Cardiac muscle cell (in vitro differentiated cells and primary cell): ENCODE measurements around the gene ARTN. TPM values are rescaled to one million over a fixed set of nuclear protein-coding genes. Genes with fewer than 3 reads are reported as not detected.

ENCODE experiments used
- DNase-seq, 2 donors: peaks; one replicate each; pipeline versions ENCODE4 v3.0.0 to v3.0.0-alpha.2; 2010 to 2017; ENCODE audit warnings: low read depth in 1 of 2, low spot score in 1 of 2
- H3K27ac ChIP-seq: fragments of 200-600 bp; sonication (generic); 2 replicates; pipeline ENCODE4 v1.5.1; 2016
- H3K27me3 ChIP-seq: fragments of 200-600 bp; sonication (generic); 2 replicates; pipeline ENCODE4 v1.6.0; 2016; ENCODE audit warnings: control low read depth
- H3K36me3 ChIP-seq: fragments of 200-600 bp; sonication (generic); 2 replicates; pipeline ENCODE4 v1.5.1; 2016; ENCODE audit warnings: control low read depth
- H3K4me1 ChIP-seq: fragments of 200-600 bp; sonication (generic); 2 replicates; pipeline ENCODE4 v1.8.1; 2017; ENCODE audit warnings: low read depth, mild to moderate bottlenecking, mixed run types
- H3K4me3 ChIP-seq: fragments of 200-600 bp; sonication (generic); 2 replicates; pipeline ENCODE4 v1.5.1; 2016; ENCODE audit warnings: mild to moderate bottlenecking
- H3K9me3 ChIP-seq: fragments of 200-600 bp; sonication (generic); 2 replicates; pipeline ENCODE4 v1.5.1; 2017; ENCODE audit warnings: low read depth, mild to moderate bottlenecking, control low read depth
- CTCF ChIP-seq: IDR thresholded peaks from 2 replicates; pipeline ENCODE4 v1.5.1; 2012; ENCODE audit warnings: low read depth, mild to moderate bottlenecking, low read length
- polyA plus RNA-seq: library from polyadenylated mRNA; unstranded; fragments of >200 nt; fragmentation: Nextera tagmentation; extraction: Ambion mirVana; gene quantifications from 2 replicates; pipeline ENCODE4 v1.2.1, GENCODE V29; 2016
- total RNA-seq: library from RNA; depleted of rRNA; stranded (reverse); fragments of >200 nt; gene quantifications from 2 replicates; pipeline ENCODE4 v1.2.3, GENCODE V29; 2016

ARTN gene
- total and polyA plus RNA-seq, 2 experiments from 2014 or later, result 26.2 to 50.5 TPM

DNA sequence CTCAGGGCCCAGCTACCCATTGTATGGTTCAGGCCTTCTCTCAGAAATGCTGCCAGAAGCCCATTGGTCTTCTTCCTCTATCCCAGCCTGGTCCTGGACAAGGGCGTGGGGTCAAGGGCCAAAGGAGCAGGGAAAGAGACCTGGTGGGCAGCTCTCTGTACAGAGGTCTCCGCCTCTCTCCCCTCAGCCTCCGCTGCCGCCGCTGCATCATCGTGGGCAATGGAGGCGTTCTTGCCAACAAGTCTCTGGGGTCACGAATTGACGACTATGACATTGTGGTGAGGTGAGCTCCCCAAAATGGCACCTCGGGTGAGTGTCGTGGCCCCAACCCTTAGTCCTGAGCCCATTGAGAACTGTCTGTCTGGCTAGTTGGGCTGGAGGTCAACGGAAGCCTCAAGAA is 34.6 kb upstream of the ARTN start:
- Histone ChIP-seq H3K27ac (no peak overlapping the region), H3K4me3 (no peak overlapping the region), H3K4me1 (peaks cover under 1% of the 10 kb centered on the region), H3K9me3 (no peaks in the 10 kb centered on the region), H3K36me3 (peaks cover 3% of the 10 kb centered on the region), H3K27me3 (no peaks in the 10 kb centered on the region)
- DNase-seq, result no peak
- TF ChIP-seq CTCF, result no peak

DNA sequence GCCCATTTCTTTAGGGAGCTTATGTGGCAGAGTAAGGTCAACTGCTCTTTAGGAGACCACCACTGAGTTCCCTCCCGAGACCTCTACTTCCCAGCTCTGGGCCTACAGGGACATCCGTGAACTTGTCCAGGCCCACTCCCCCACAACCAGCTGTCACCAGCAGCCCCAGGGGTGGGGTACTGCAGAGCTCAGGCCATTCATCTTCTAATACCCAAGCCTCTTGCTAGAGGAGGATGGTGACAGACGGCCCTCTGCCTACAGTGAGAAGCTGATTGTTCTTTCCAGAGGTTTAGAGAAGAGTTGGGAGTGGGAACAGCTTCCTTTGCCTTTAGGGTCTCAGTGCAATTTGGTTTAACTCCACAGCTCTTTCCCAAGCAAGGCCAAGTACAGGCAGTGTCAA is 33.2 kb upstream of the ARTN start:
- H3K36me3 ChIP-seq, result peaks cover 3% of the 10 kb centered on the region
- no peak for DNase-seq
- H3K4me1 ChIP-seq, result no peaks in the 10 kb centered on the region
- H3K4me3 ChIP-seq, result no peak overlapping the region
- H3K27me3 ChIP-seq, result no peaks in the 10 kb centered on the region
- no peak overlapping the region for H3K27ac ChIP-seq
- no peak for TF ChIP-seq CTCF
- no peaks in the 10 kb centered on the region for H3K9me3 ChIP-seq

DNA sequence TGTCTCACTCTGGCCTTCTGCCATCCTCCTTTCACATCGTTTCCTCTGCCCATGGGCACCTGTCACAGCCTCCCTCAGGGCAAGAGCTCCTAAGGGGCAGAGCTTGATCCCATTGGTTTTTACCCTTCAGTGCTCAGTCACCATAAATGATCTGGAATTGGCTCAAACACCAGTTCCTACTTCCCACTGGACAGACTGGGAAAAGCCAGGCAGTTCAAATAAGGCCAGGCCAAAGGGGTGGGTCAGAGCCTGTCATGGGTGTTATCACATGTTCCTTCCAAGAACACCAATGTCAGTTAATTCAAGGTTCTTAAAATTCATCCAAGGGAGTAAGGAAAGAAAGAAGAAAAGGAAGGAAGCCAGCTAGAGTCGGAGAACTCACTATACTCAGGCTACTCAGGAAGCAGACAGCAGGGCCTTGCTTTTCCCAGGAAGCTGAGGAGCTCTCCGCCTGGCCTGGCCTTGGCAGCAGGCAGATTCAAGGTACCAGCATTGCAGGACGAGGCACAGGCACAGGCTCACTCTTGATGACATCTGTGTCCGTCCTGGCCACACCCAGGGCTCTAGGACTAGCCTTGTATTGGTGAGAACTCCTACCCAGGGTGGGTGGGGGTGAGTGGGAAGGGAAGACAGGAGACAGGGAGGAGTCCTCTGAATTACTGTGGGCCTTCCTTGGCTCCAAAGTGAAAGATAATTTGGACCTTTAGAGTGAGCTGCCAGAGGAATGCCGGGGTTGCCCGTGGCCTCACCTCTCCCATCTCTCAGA is 32.2 kb upstream of the ARTN start:
- no peaks in the 10 kb centered on the region for H3K27me3 ChIP-seq
- DNase-seq, result no peak
- H3K4me3 ChIP-seq, result no peak overlapping the region
- no peaks in the 10 kb centered on the region for H3K4me1 ChIP-seq
- TF ChIP-seq CTCF, result no peak
- peaks cover 3% of the 10 kb centered on the region for H3K36me3 ChIP-seq
- H3K27ac ChIP-seq, result no peak overlapping the region
- H3K9me3 ChIP-seq, result no peaks in the 10 kb centered on the region

- no peaks in the 10 kb centered on the region for H3K36me3 ChIP-seq
- no peaks in the 10 kb centered on the region for H3K4me1 ChIP-seq
- no peak for DNase-seq
- TF ChIP-seq CTCF, result no peak
- no peaks in the 10 kb centered on the region for H3K9me3 ChIP-seq
- H3K27ac ChIP-seq, result no peak overlapping the region
- no peak overlapping the region for H3K4me3 ChIP-seq
- no peaks in the 10 kb centered on the region for H3K27me3 ChIP-seq
These were observed 31.4 kb upstream of the ARTN start for GRCh38 chr1:43902058-43902831.

- H3K27me3 ChIP-seq, result no peaks in the 10 kb centered on the region
These were observed 28.7 kb upstream of the ARTN start for GRCh38 chr1:43904660-43905551.

More at GRCh38 chr1:43904660-43905551, 28.7 kb upstream of the ARTN start:
- no peak for TF ChIP-seq CTCF
- DNase-seq, result no peak
- Histone ChIP-seq H3K4me3 (no peak overlapping the region), H3K4me1 (peaks cover 4% of the 10 kb centered on the region), H3K36me3 (no peaks in the 10 kb centered on the region), H3K27ac (no peak overlapping the region), H3K9me3 (no peaks in the 10 kb centered on the region)
